ENCODE results near the gene EID3.

DNA sequence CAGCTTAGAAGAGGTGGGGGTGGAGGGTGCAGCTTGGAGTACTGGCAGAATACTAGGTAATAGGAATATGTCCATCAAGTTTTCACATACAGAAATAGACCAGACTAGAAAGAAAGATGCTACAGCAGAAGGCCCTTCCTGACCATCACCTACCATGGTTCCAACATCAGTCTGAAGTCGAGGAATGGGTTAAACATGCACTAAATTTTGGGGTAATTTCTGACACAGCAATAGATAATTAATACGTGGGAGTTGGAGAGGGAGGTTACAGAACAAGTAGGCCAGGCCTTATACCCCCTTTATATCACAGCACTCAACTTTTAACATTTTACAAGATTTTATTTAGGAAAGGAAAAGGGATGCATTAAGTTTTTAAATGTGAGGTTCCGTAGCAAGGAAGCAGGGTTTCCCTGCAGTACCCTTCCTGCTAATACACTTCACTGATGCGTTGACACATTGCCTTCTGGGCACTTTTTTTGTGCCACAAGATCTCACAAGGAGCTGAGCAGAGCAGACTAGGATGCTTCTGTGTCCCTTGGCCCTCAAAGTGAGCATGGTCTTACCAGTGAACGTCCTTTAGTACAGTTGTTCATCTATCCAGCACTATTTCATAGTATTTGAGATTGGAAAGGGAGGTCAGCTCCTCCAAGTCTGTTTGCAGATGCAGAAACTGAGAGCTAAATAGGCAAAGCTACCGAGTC, 50.8 kb downstream of the EID3 start:
- TF ChIP-seq, protein P1, sequence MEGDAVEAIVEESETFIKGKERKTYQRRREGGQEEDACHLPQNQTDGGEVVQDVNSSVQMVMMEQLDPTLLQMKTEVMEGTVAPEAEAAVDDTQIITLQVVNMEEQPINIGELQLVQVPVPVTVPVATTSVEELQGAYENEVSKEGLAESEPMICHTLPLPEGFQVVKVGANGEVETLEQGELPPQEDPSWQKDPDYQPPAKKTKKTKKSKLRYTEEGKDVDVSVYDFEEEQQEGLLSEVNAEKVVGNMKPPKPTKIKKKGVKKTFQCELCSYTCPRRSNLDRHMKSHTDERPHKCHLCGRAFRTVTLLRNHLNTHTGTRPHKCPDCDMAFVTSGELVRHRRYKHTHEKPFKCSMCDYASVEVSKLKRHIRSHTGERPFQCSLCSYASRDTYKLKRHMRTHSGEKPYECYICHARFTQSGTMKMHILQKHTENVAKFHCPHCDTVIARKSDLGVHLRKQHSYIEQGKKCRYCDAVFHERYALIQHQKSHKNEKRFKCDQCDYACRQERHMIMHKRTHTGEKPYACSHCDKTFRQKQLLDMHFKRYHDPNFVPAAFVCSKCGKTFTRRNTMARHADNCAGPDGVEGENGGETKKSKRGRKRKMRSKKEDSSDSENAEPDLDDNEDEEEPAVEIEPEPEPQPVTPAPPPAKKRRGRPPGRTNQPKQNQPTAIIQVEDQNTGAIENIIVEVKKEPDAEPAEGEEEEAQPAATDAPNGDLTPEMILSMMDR (IDR thresholded peaks at IDR 0.05) = no peak
- TF ChIP-seq POLR2A (IDR thresholded peaks at IDR 0.05) = no peak
- no peak for TF ChIP-seq POLR2AphosphoS5 (IDR thresholded peaks at IDR 0.05)
- TF ChIP-seq EP300 (IDR thresholded peaks at IDR 0.05) = no peak
